Loucy (cell line): Measurements from ENCODE around the gene TENM3.

Experiments used
- H2AFZ ChIP-seq: fragments of 200-600 bp; sonication (generic); 2 replicates; pipeline ENCODE4 v1.6.0; 2016; ENCODE audit warnings: antibody characterized with exemption, mild to moderate bottlenecking, low read length, moderate library complexity
- H3F3A ChIP-seq: fragments of 200-600 bp; 2 replicates; pipeline ENCODE4 v1.6.0; 2016; ENCODE audit warnings: antibody characterized with exemption, low read depth, mild to moderate bottlenecking
- H3K27me3 ChIP-seq: fragments of 200-600 bp; sonication (generic); 2 replicates; pipeline ENCODE4 v1.6.1; 2014; ENCODE audit warnings: low read length, mild to moderate bottlenecking; ENCODE audit not compliant: insufficient read depth, poor library complexity, severe bottlenecking
- H3K36me3 ChIP-seq: fragments of 200-600 bp; sonication (generic); 2 replicates; pipeline ENCODE4 v1.6.1; 2016; ENCODE audit warnings: low read length; ENCODE audit not compliant: insufficient read depth
- H3K4me1 ChIP-seq: fragments of 200-600 bp; sonication (generic); 2 replicates; pipeline ENCODE4 v1.5.1; 2014; ENCODE audit warnings: low read length, mild to moderate bottlenecking; ENCODE audit not compliant: insufficient read depth, poor library complexity, severe bottlenecking
- H3K4me2 ChIP-seq: fragments of 200-600 bp; sonication (generic); 2 replicates; pipeline ENCODE4 v1.6.0; 2014; ENCODE audit warnings: antibody characterized with exemption, low read length, low read depth, mild to moderate bottlenecking; ENCODE audit not compliant: poor library complexity, severe bottlenecking
- H3K4me3 ChIP-seq: fragments of 200-600 bp; sonication (generic); 2 replicates; pipeline ENCODE4 v1.5.1; 2014; ENCODE audit warnings: low read length, mild to moderate bottlenecking, mixed read lengths; ENCODE audit not compliant: poor library complexity, severe bottlenecking
- H3K79me2 ChIP-seq: fragments of 200-600 bp; sonication (generic); 2 replicates; pipeline ENCODE4 v1.6.1; 2014; ENCODE audit warnings: low read length; ENCODE audit not compliant: insufficient read depth
- H3K9ac ChIP-seq: fragments of 200-600 bp; sonication (generic); 2 replicates; pipeline ENCODE4 v1.6.0; 2014; ENCODE audit warnings: mild to moderate bottlenecking, low read depth, low read length, moderate library complexity; ENCODE audit not compliant: poor library complexity, severe bottlenecking
- H3K9me2 ChIP-seq: fragments of 200-600 bp; sonication (generic); replicated peaks from 2 replicates; pipeline ENCODE4 v1.6.1; 2016; ENCODE audit warnings: low read depth, low read length, mixed read lengths
- H3K9me3 ChIP-seq: fragments of 200-600 bp; sonication (generic); 2 replicates; pipeline ENCODE4 v1.6.1; 2014; ENCODE audit warnings: mild to moderate bottlenecking, antibody characterized with exemption, low read length, low read depth; ENCODE audit not compliant: insufficient read depth
- H4K20me1 ChIP-seq: fragments of 200-600 bp; sonication (generic); 2 replicates; pipeline ENCODE4 v1.6.0; 2014; ENCODE audit warnings: antibody characterized with exemption, low read length, mild to moderate bottlenecking; ENCODE audit not compliant: insufficient read depth, poor library complexity, severe bottlenecking
- EZH2phosphoT487 ChIP-seq: fragments of 200-600 bp; IDR thresholded peaks from 2 replicates; pipeline ENCODE4 v1.6.1; 2018; ENCODE audit warnings: antibody characterized with exemption, mild to moderate bottlenecking, moderate library complexity, borderline replicate concordance
- TF ChIP-seq, protein P1 (sequence below): fragments of 200-600 bp; sonication (generic); conservative IDR thresholded peaks from 2 replicates; pipeline ENCODE4 v1.5.1; 2014; ENCODE audit warnings: mild to moderate bottlenecking, antibody characterized with exemption, low read length

TENM3 gene

GRCh38 chr4:182258441-182259000 lies 15.3 kb downstream of the TENM3 start:
- Histone ChIP-seq H3K4me1 (no peaks in the 10 kb centered on the region), H3K27me3 (no peaks in the 10 kb centered on the region), H3F3A (no peaks in the 10 kb centered on the region), H4K20me1 (no peaks in the 10 kb centered on the region), H2AFZ (no peak overlapping the region), H3K36me3 (no peaks in the 10 kb centered on the region), H3K9ac (no peak overlapping the region), H3K9me2 (no peaks in the 10 kb centered on the region), H3K9me3 (peaks cover 6% of the 10 kb centered on the region; the same call in 1 of the 2 replicates), H3K4me3 (no peak overlapping the region), H3K4me2 (no peak overlapping the region), H3K79me2 (no peaks in the 10 kb centered on the region)
- TF ChIP-seq, protein P1, sequence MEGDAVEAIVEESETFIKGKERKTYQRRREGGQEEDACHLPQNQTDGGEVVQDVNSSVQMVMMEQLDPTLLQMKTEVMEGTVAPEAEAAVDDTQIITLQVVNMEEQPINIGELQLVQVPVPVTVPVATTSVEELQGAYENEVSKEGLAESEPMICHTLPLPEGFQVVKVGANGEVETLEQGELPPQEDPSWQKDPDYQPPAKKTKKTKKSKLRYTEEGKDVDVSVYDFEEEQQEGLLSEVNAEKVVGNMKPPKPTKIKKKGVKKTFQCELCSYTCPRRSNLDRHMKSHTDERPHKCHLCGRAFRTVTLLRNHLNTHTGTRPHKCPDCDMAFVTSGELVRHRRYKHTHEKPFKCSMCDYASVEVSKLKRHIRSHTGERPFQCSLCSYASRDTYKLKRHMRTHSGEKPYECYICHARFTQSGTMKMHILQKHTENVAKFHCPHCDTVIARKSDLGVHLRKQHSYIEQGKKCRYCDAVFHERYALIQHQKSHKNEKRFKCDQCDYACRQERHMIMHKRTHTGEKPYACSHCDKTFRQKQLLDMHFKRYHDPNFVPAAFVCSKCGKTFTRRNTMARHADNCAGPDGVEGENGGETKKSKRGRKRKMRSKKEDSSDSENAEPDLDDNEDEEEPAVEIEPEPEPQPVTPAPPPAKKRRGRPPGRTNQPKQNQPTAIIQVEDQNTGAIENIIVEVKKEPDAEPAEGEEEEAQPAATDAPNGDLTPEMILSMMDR = no peak
- no peak for TF ChIP-seq EZH2phosphoT487

- no peaks in the 10 kb centered on the region for H3K36me3 ChIP-seq
- TF ChIP-seq EZH2phosphoT487 = no peak
- TF ChIP-seq, protein P1 = no peak
These were observed 18.5 kb downstream of the TENM3 start for GRCh38 chr4:182261651-182262223.

DNA sequence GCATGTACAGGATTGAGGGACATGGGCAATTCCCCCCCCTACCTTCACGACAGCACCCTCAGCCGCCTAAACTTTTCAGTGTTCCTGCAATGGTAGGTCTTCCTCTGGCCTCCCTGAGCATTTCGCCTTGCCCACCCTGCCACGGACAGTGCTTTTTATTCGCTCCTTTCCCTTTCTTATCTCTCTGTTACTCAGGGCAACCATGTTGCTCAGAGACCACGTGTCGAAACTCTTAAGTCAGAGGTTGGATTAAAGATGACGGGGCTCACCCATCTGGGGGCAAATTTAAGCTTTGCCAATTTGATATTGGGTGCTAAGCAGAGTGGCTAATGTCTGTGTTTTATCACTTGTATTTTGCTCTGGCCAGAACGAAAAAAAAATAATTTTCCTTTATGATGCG lies 20.4 kb downstream of the TENM3 start:
- H3K9ac ChIP-seq = no peak overlapping the region
- TF ChIP-seq EZH2phosphoT487 = no peak

More at GRCh38 chr4:182261651-182262223, 18.5 kb downstream of the TENM3 start:
- H3K79me2 ChIP-seq = no peaks in the 10 kb centered on the region
- H3K9ac ChIP-seq = no peak overlapping the region
- H4K20me1 ChIP-seq = no peaks in the 10 kb centered on the region
- H3K27me3 ChIP-seq = no peaks in the 10 kb centered on the region
- no peak overlapping the region for H3K4me3 ChIP-seq
- H3K4me2 ChIP-seq = no peak overlapping the region
- no peaks in the 10 kb centered on the region for H3K9me2 ChIP-seq
- H3K9me3 ChIP-seq = peaks cover 6% of the 10 kb centered on the region; the same call in 1 of the 2 replicates
- no peaks in the 10 kb centered on the region for H3K4me1 ChIP-seq
- no peak overlapping the region for H2AFZ ChIP-seq
- no peaks in the 10 kb centered on the region for H3F3A ChIP-seq

More for the DNA sequence above, 20.4 kb downstream of the TENM3 start:
- Histone ChIP-seq H3K9me3 (peaks cover 6% of the 10 kb centered on the region; the same call in 1 of the 2 replicates), H3K79me2 (no peaks in the 10 kb centered on the region), H3K9me2 (no peaks in the 10 kb centered on the region), H2AFZ (no peak overlapping the region), H3F3A (no peaks in the 10 kb centered on the region), H3K36me3 (no peaks in the 10 kb centered on the region), H4K20me1 (no peaks in the 10 kb centered on the region), H3K4me3 (no peak overlapping the region), H3K4me2 (no peak overlapping the region), H3K4me1 (no peaks in the 10 kb centered on the region), H3K27me3 (no peaks in the 10 kb centered on the region)
